ENCODE measurements around the gene NCAPD3. TPM values are rescaled to one million over a fixed set of nuclear protein-coding genes. Genes with fewer than 3 reads are reported as not detected.

The NCAPD3 gene
- total RNA-seq, 1 experiment from 2014 or later = 63.0 TPM

GRCh38 chr11:134206185-134206584 lies 17.6 kb downstream of the NCAPD3 start (continued):
- TF ChIP-seq, protein P1, sequence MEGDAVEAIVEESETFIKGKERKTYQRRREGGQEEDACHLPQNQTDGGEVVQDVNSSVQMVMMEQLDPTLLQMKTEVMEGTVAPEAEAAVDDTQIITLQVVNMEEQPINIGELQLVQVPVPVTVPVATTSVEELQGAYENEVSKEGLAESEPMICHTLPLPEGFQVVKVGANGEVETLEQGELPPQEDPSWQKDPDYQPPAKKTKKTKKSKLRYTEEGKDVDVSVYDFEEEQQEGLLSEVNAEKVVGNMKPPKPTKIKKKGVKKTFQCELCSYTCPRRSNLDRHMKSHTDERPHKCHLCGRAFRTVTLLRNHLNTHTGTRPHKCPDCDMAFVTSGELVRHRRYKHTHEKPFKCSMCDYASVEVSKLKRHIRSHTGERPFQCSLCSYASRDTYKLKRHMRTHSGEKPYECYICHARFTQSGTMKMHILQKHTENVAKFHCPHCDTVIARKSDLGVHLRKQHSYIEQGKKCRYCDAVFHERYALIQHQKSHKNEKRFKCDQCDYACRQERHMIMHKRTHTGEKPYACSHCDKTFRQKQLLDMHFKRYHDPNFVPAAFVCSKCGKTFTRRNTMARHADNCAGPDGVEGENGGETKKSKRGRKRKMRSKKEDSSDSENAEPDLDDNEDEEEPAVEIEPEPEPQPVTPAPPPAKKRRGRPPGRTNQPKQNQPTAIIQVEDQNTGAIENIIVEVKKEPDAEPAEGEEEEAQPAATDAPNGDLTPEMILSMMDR (IDR thresholded peaks at IDR 0.05) = no peak
- TF ChIP-seq, protein P2, sequence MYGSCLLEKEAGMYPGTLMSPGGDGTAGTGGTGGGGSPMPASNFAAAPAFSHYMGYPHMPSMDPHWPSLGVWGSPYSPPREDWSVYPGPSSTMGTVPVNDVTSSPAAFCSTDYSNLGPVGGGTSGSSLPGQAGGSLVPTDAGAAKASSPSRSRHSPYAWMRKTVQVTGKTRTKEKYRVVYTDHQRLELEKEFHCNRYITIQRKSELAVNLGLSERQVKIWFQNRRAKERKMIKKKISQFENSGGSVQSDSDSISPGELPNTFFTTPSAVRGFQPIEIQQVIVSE (CRISPR knock-in tag; IDR thresholded peaks at IDR 0.05; ENCODE audit: borderline replicate concordance) = no peak
- TF ChIP-seq FOXK1 (CRISPR knock-in tag; IDR thresholded peaks at IDR 0.05) (no peak), FOXP4 (CRISPR knock-in tag; IDR thresholded peaks at IDR 0.05) (no peak), HMGXB4 (CRISPR knock-in tag; IDR thresholded peaks at IDR 0.05) (no peak), TP53 (CRISPR knock-in tag; IDR thresholded peaks at IDR 0.05) (no peak), SMAD3 (CRISPR knock-in tag; IDR thresholded peaks at IDR 0.05; ENCODE audit: borderline replicate concordance) (no peak), NFYB (CRISPR knock-in tag; conservative IDR thresholded peaks at IDR 0.05; ENCODE audit: low read depth) (no peak), FOXJ3 (CRISPR knock-in tag; IDR thresholded peaks at IDR 0.05; ENCODE audit: borderline replicate concordance) (no peak), SP1 (CRISPR knock-in tag; conservative IDR thresholded peaks at IDR 0.05) (no peak), PRRX2 (CRISPR knock-in tag; IDR thresholded peaks at IDR 0.05) (no peak)
- TF ChIP-seq, protein P3, sequence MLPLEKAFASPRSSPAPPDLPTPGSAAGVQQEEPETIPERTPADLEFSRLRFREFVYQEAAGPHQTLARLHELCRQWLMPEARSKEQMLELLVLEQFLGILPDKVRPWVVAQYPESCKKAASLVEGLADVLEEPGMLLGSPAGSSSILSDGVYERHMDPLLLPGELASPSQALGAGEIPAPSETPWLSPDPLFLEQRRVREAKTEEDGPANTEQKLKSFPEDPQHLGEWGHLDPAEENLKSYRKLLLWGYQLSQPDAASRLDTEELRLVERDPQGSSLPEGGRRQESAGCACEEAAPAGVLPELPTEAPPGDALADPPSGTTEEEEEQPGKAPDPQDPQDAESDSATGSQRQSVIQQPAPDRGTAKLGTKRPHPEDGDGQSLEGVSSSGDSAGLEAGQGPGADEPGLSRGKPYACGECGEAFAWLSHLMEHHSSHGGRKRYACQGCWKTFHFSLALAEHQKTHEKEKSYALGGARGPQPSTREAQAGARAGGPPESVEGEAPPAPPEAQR (CRISPR knock-in tag; IDR thresholded peaks at IDR 0.05) = no peak
- TF ChIP-seq, protein P4, sequence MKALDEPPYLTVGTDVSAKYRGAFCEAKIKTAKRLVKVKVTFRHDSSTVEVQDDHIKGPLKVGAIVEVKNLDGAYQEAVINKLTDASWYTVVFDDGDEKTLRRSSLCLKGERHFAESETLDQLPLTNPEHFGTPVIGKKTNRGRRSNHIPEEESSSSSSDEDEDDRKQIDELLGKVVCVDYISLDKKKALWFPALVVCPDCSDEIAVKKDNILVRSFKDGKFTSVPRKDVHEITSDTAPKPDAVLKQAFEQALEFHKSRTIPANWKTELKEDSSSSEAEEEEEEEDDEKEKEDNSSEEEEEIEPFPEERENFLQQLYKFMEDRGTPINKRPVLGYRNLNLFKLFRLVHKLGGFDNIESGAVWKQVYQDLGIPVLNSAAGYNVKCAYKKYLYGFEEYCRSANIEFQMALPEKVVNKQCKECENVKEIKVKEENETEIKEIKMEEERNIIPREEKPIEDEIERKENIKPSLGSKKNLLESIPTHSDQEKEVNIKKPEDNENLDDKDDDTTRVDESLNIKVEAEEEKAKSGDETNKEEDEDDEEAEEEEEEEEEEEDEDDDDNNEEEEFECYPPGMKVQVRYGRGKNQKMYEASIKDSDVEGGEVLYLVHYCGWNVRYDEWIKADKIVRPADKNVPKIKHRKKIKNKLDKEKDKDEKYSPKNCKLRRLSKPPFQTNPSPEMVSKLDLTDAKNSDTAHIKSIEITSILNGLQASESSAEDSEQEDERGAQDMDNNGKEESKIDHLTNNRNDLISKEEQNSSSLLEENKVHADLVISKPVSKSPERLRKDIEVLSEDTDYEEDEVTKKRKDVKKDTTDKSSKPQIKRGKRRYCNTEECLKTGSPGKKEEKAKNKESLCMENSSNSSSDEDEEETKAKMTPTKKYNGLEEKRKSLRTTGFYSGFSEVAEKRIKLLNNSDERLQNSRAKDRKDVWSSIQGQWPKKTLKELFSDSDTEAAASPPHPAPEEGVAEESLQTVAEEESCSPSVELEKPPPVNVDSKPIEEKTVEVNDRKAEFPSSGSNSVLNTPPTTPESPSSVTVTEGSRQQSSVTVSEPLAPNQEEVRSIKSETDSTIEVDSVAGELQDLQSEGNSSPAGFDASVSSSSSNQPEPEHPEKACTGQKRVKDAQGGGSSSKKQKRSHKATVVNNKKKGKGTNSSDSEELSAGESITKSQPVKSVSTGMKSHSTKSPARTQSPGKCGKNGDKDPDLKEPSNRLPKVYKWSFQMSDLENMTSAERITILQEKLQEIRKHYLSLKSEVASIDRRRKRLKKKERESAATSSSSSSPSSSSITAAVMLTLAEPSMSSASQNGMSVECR (CRISPR knock-in tag; IDR thresholded peaks at IDR 0.05; ENCODE audit: borderline replicate concordance) = no peak
- TF ChIP-seq, protein P5, sequence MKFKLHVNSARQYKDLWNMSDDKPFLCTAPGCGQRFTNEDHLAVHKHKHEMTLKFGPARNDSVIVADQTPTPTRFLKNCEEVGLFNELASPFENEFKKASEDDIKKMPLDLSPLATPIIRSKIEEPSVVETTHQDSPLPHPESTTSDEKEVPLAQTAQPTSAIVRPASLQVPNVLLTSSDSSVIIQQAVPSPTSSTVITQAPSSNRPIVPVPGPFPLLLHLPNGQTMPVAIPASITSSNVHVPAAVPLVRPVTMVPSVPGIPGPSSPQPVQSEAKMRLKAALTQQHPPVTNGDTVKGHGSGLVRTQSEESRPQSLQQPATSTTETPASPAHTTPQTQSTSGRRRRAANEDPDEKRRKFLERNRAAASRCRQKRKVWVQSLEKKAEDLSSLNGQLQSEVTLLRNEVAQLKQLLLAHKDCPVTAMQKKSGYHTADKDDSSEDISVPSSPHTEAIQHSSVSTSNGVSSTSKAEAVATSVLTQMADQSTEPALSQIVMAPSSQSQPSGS (CRISPR knock-in tag; IDR thresholded peaks at IDR 0.05; ENCODE audit: borderline replicate concordance, low read depth) = no peak
